H1 (cell line): ENCODE measurements around the gene TMPRSS11E. TPM values are rescaled to one million over a fixed set of nuclear protein-coding genes. Genes with fewer than 3 reads are reported as not detected.

Source experiments
- CTCF ChIA-PET: fragments of 300-600 bp; sonication (Branson Sonifier 250); formaldehyde crosslinking; loops from one replicate; lab custom pipeline; 2021; ENCODE audit not compliant: partially characterized antibody; lab: Charles Lee
- POLR2A ChIA-PET: fragments of 300-600 bp; sonication (Branson Sonifier 250); formaldehyde crosslinking; loops from one replicate; lab custom pipeline; 2021; ENCODE audit warnings: inconsistent platforms; ENCODE audit not compliant: partially characterized antibody; lab: Charles Lee
- DNase-seq, 2 experiments: peaks; one replicate each; pipeline versions ENCODE4 v3.0.0 to v3.0.0-alpha.2; 2010 to 2022; ENCODE audit warnings: low spot score in 2 of 2, low read depth in 1 of 2, mixed read lengths in 1 of 2
- FAIRE-seq: peaks from 2 replicates; lab custom pipeline; 2011; peaks lifted over from hg19 to GRCh38; lab: Jason Lieb, UNC
- H2AFZ ChIP-seq: 2 replicates; pipeline ENCODE4 v1.8.1; 2012; ENCODE audit warnings: low read length, inconsistent platforms
- H2AK5ac ChIP-seq: 2 replicates; pipeline ENCODE4 v1.6.1; 2013; ENCODE audit warnings: low read depth, low read length
- H2BK120ac ChIP-seq: replicated peaks from 2 replicates; pipeline ENCODE3; 2013; ENCODE audit warnings: low read depth, low read length, inconsistent platforms
- H2BK12ac ChIP-seq: 2 replicates; pipeline ENCODE4 v1.6.1; 2013; ENCODE audit warnings: low read depth, low read length
- H2BK15ac ChIP-seq: 2 replicates; pipeline ENCODE4 v1.6.1; 2013; ENCODE audit warnings: low read length
- H2BK20ac ChIP-seq: 2 replicates; pipeline ENCODE4 v1.6.1; 2013; ENCODE audit warnings: low read length
- H2BK5ac ChIP-seq: 2 replicates; pipeline ENCODE4 v1.6.1; 2013; ENCODE audit warnings: low read depth, low read length
- H3K14ac ChIP-seq: 2 replicates; pipeline ENCODE4 v1.6.1; 2013; ENCODE audit warnings: inconsistent platforms; ENCODE audit not compliant: insufficient read length
- H3K18ac ChIP-seq: 2 replicates; pipeline ENCODE4 v1.6.1; 2013; ENCODE audit warnings: low read length; ENCODE audit errors: extremely low read depth
- H3K23ac ChIP-seq: 2 replicates; pipeline ENCODE4 v1.6.1; 2013; ENCODE audit warnings: inconsistent platforms; ENCODE audit not compliant: insufficient read length
- H3K23me2 ChIP-seq: 2 replicates; pipeline ENCODE4 v1.6.1; 2013; ENCODE audit warnings: low read depth, low read length
- H3K27ac ChIP-seq: 2 replicates; pipeline ENCODE4 v1.6.1; 2011; ENCODE audit warnings: low read depth, low read length, inconsistent platforms
- H3K27me3 ChIP-seq, 4 experiments: replicated peaks in 1 of 4; 1 replicate in 1 of 4; 2 replicates in 3 of 4; pipeline versions ENCODE4 v1.6.1 to v1.8.1; 2011 to 2013; ENCODE audit warnings: low read length in 3 of 4, mild to moderate bottlenecking in 3 of 4, inconsistent platforms in 2 of 4, mixed read lengths in 2 of 4, moderate library complexity in 1 of 4; ENCODE audit not compliant: control insufficient read depth in 3 of 4, insufficient read depth in 3 of 4; ENCODE audit errors: extremely low read depth in 1 of 4
- H3K36me3 ChIP-seq, 4 experiments: 2 replicates each; pipeline versions ENCODE4 v1.6.1 to v1.8.1; 2011 to 2013; ENCODE audit warnings: mild to moderate bottlenecking in 4 of 4, low read length in 3 of 4, moderate library complexity in 2 of 4, control low read depth in 1 of 4, inconsistent platforms in 1 of 4; ENCODE audit not compliant: insufficient read depth in 4 of 4, control insufficient read depth in 2 of 4
- H3K4ac ChIP-seq: replicated peaks from 2 replicates; pipeline ENCODE3; 2013; ENCODE audit warnings: low read length, low read depth, mixed read lengths, inconsistent platforms; ENCODE audit not compliant: insufficient read length
- H3K4me1 ChIP-seq, 4 experiments: replicated peaks in 1 of 4; 1 replicate in 1 of 4; 2 replicates in 3 of 4; pipeline versions ENCODE4 v1.6.1 to v1.8.1; 2011 to 2013; ENCODE audit warnings: low read length in 3 of 4, inconsistent platforms in 2 of 4, mixed read lengths in 1 of 4; ENCODE audit not compliant: insufficient read depth in 4 of 4, control insufficient read depth in 3 of 4
- H3K4me2 ChIP-seq, 2 experiments: 2 replicates each; pipeline versions ENCODE4 v1.6.1 to v1.8.1; 2011 to 2013; ENCODE audit warnings: low read depth in 2 of 2, low read length in 2 of 2, control low read depth in 1 of 2, inconsistent platforms in 1 of 2, mild to moderate bottlenecking in 1 of 2; ENCODE audit not compliant: insufficient read depth in 1 of 2
- H3K4me3 ChIP-seq, 4 experiments: fragments of 200-600, 300-600 bp in 1 of 4; sonication (generic), shearing (Covaris generic), sonication (Bioruptor Twin) in 1 of 4; 2 replicates each; pipeline versions ENCODE4 v1.5.1 to v1.8.1; 2011 to 2016; ENCODE audit warnings: low read length in 4 of 4, low read depth in 3 of 4, control low read depth in 2 of 4, inconsistent platforms in 2 of 4, mild to moderate bottlenecking in 2 of 4, mixed read lengths in 1 of 4, moderate library complexity in 1 of 4; ENCODE audit not compliant: insufficient read depth in 2 of 4; ENCODE audit errors: extremely low read depth in 1 of 4
- H3K56ac ChIP-seq: replicated peaks from 2 replicates; pipeline ENCODE3; 2013; ENCODE audit warnings: low read depth, mild to moderate bottlenecking, mixed read lengths, low read length, inconsistent platforms; ENCODE audit not compliant: insufficient read length
- H3K79me1 ChIP-seq: 2 replicates; pipeline ENCODE4 v1.6.1; 2013; ENCODE audit warnings: low read depth, low read length, control low read depth
- H3K79me2 ChIP-seq, 2 experiments: 2 replicates each; pipeline versions ENCODE4 v1.6.1 to v1.8.1; 2012 to 2013; ENCODE audit warnings: low read length in 2 of 2, mild to moderate bottlenecking in 2 of 2, inconsistent platforms in 1 of 2; ENCODE audit not compliant: insufficient read depth in 2 of 2, control insufficient read depth in 1 of 2
- H3K9ac ChIP-seq, 4 experiments: replicated peaks in 1 of 4; 1 replicate in 1 of 4; 2 replicates in 3 of 4; pipeline versions ENCODE4 v1.6.1 to v1.8.1; 2011 to 2013; ENCODE audit warnings: low read depth in 3 of 4, low read length in 3 of 4, control low read depth in 2 of 4, mild to moderate bottlenecking in 2 of 4, moderate library complexity in 2 of 4, inconsistent platforms in 1 of 4; ENCODE audit errors: extremely low read depth in 1 of 4
- H3K9me3 ChIP-seq, 2 experiments: 2 replicates each; pipeline versions ENCODE4 v1.6.1 to v1.8.1; 2012 to 2013; ENCODE audit warnings: mild to moderate bottlenecking in 2 of 2, moderate library complexity in 2 of 2, control low read depth in 1 of 2, inconsistent platforms in 1 of 2, low read depth in 1 of 2, low read length in 1 of 2, mixed read lengths in 1 of 2; ENCODE audit not compliant: insufficient read depth in 2 of 2
- H4K20me1 ChIP-seq, 2 experiments: replicated peaks in 1 of 2; 2 replicates each; pipeline versions ENCODE3 to v1.8.1; 2011 to 2013; ENCODE audit warnings: inconsistent platforms in 2 of 2, low read length in 2 of 2, mild to moderate bottlenecking in 1 of 2; ENCODE audit not compliant: insufficient read depth in 2 of 2, control insufficient read depth in 1 of 2
- H4K5ac ChIP-seq: 2 replicates; pipeline ENCODE4 v1.6.1; 2013; ENCODE audit warnings: low read length, low read depth, mixed read lengths, inconsistent platforms; ENCODE audit not compliant: insufficient read length
- H4K8ac ChIP-seq: 2 replicates; pipeline ENCODE4 v1.8.0; 2013; ENCODE audit warnings: mild to moderate bottlenecking, moderate library complexity, low read length, inconsistent platforms; ENCODE audit not compliant: insufficient read depth; ENCODE audit errors: extremely low read depth
- H4K91ac ChIP-seq: replicated peaks from 2 replicates; pipeline ENCODE3; 2013; ENCODE audit warnings: low read length, mixed read lengths, inconsistent platforms; ENCODE audit not compliant: insufficient read length
- CREB1 ChIP-seq: IDR thresholded peaks from 2 replicates; pipeline ENCODE4 v1.6.1; 2012; ENCODE audit warnings: inconsistent platforms
- EP300 ChIP-seq, 2 experiments: IDR thresholded peaks; 1 replicate in 1 of 2; 2 replicates in 1 of 2; pipeline ENCODE4 v1.6.1; 2011 to 2012; ENCODE audit warnings: low read depth in 2 of 2, low read length in 2 of 2, mild to moderate bottlenecking in 2 of 2, borderline replicate concordance in 1 of 2, inconsistent platforms in 1 of 2, moderate library complexity in 1 of 2
- RNF2 ChIP-seq: fragments of 200-900, 300-1000 bp; sonication (generic); IDR thresholded peaks from 2 replicates; pipeline ENCODE4 v1.7.1; 2016; ENCODE audit warnings: borderline replicate concordance, low read depth, mild to moderate bottlenecking, antibody characterized with exemption, low read length; ENCODE audit not compliant: poor library complexity, severe bottlenecking; ENCODE audit errors: missing control alignments
- RXRA ChIP-seq: IDR thresholded peaks from 2 replicates; pipeline ENCODE4 v1.6.1; 2011; ENCODE audit warnings: low read depth, mild to moderate bottlenecking, low read length, moderate library complexity; ENCODE audit not compliant: insufficient read depth
- SIN3A ChIP-seq, 2 experiments: IDR thresholded peaks in 1 of 2; conservative IDR thresholded peaks in 1 of 2; 2 replicates each; pipeline ENCODE4 v1.6.1; 2011 to 2012; ENCODE audit warnings: low read length in 2 of 2, improper control_type of control experiment in 1 of 2, low read depth in 1 of 2, mild to moderate bottlenecking in 1 of 2
- WGBS, 2 experiments: shearing (Covaris generic) in 1 of 2; methylation state at CpG; one replicate each; pipeline versions ENCODE4 v1.1.6 to v1.1.7; 2013 to 2015; ENCODE audit warnings: low lambda C conversion rate in 2 of 2, mixed read lengths in 2 of 2, inconsistent platforms in 1 of 2, low coverage in 1 of 2, missing lambda C conversion rate in 1 of 2; ENCODE audit not compliant: insufficient replicate concordance in 2 of 2, insufficient coverage in 1 of 2, insufficient read length in 1 of 2; ENCODE audit errors: extremely low coverage in 1 of 2, missing lambda C conversion rate in 1 of 2; 5-methylcytosine and 5-hydroxymethylcytosine counted together
- polyA plus RNA-seq, 7 experiments: library from polyadenylated mRNA; depleted of rRNA in 3 of 7; stranded (reverse) in 5 of 7; unstranded in 2 of 7; fragments of >200 nt in 5 of 7; fragments of 200-250 nt in 2 of 7; gene quantifications; 1 replicate in 5 of 7; 2 replicates in 1 of 7; 4 replicates in 1 of 7; pipeline versions ENCODE4 v1.2.1 to v1.2.3, GENCODE V29; 2011 to 2013; ENCODE audit warnings: missing spikeins in 2 of 7, mixed read lengths in 2 of 7
- total RNA-seq: library from RNA; stranded (reverse); fragmentation: NEBNext Ultra II Directional; extraction: Animal tissue kit (Norgen Biotek cat#: 25700); gene quantifications from 2 replicates; pipeline ENCODE4 v1.2.1, GENCODE V29; 2021

Gene TMPRSS11E
- total and polyA plus RNA-seq, 2 of the 8 experiments (the other 6 are each of a cell fraction or from before 2014, with no cell fraction given), result 0.38 to 0.71 TPM

GRCh38 chr4:68434277-68434676 is 13.0 kb upstream of the TMPRSS11E start:
- H2BK15ac ChIP-seq, result no peak overlapping the region
- no peak overlapping the region for H4K91ac ChIP-seq
- 96% methylated on average over 1 of the region's 1 CpG; no CpG with 5 or more reads in 1 of the 2 experiments for WGBS, 2 experiments
- no peak for DNase-seq
- H2BK12ac ChIP-seq, result no peak overlapping the region
- H3K27ac ChIP-seq, result no peak overlapping the region
- no peak overlapping the region for H3K14ac ChIP-seq
- no peaks in the 10 kb centered on the region for H3K23me2 ChIP-seq
- H3K4me2 ChIP-seq, result no peak overlapping the region
- no peak overlapping the region for H3K56ac ChIP-seq
- H2BK120ac ChIP-seq, result no peak overlapping the region
- no peak overlapping the region for H3K23ac ChIP-seq
- H3K36me3 ChIP-seq, result no peaks in the 10 kb centered on the region
- no peaks in the 10 kb centered on the region for H3K4me1 ChIP-seq
- no peaks in the 10 kb centered on the region for H3K9me3 ChIP-seq
- H2BK20ac ChIP-seq, result no peak overlapping the region
- no peak overlapping the region for H2AK5ac ChIP-seq
- FAIRE-seq, result no peak
- no peak overlapping the region for H4K8ac ChIP-seq
- CTCF ChIA-PET, result no interaction called here
- no peaks in the 10 kb centered on the region for H3K27me3 ChIP-seq
- H4K5ac ChIP-seq, result no peak overlapping the region
- H4K20me1 ChIP-seq, result no peaks in the 10 kb centered on the region
- no peak overlapping the region for H3K18ac ChIP-seq
- no peak overlapping the region for H3K4me3 ChIP-seq
- no peaks in the 10 kb centered on the region for H3K79me2 ChIP-seq
- no peak overlapping the region for H2AFZ ChIP-seq
- no peak overlapping the region for H2BK5ac ChIP-seq
- POLR2A ChIA-PET, result interaction anchor here (0.6 kb wide), 1 partner anchor 20 kb away, joined by 3 read pairs; no protein-coding TSS in a partner anchor
- no peak overlapping the region for H3K9ac ChIP-seq
- H3K4ac ChIP-seq, result no peak overlapping the region
- no peaks in the 10 kb centered on the region for H3K79me1 ChIP-seq
- TF ChIP-seq EP300 (IDR thresholded peaks at IDR 0.05; ENCODE audit: borderline replicate concordance in 1 of 2, low read depth in 2 of 2, low read length in 2 of 2) (no peak), SIN3A (conservative IDR thresholded peaks at IDR 0.05 in 1 of 2, IDR thresholded peaks at IDR 0.05 in 1 of 2; ENCODE audit: low read depth in 1 of 2, low read length in 2 of 2) (no peak), RNF2 (no peak), RXRA (no peak), CREB1 (no peak)
